GM12891 (cell line): ENCODE measurements around the gene HOXA6.

Experiments
- PAX5 ChIP-seq: IDR thresholded peaks from 2 replicates; pipeline ENCODE4 v1.6.1; 2011; ENCODE audit warnings: low read length, moderate library complexity, mild to moderate bottlenecking; ENCODE audit not compliant: insufficient read depth, severe bottlenecking
- POLR2A ChIP-seq: IDR thresholded peaks from 2 replicates; pipeline ENCODE4 v1.6.1; 2011; ENCODE audit warnings: low read depth, low read length, control low read depth
- POLR2AphosphoS5 ChIP-seq: IDR thresholded peaks from 2 replicates; pipeline ENCODE4 v1.6.1; 2011; ENCODE audit warnings: low read depth, low read length, control low read depth
- POU2F2 ChIP-seq: IDR thresholded peaks from 2 replicates; pipeline ENCODE4 v1.6.1; 2011; ENCODE audit warnings: low read depth, mild to moderate bottlenecking, control low read depth, low read length, moderate library complexity
- TAF1 ChIP-seq: IDR thresholded peaks from 2 replicates; pipeline ENCODE4 v1.6.1; 2011; ENCODE audit warnings: low read depth, low read length, control low read depth

- TF ChIP-seq POLR2A (no peak), TAF1 (no peak), POLR2AphosphoS5 (no peak), POU2F2 (no peak), PAX5 (no peak)
Observed at GRCh38 chr7:27169658-27170425, 22.3 kb upstream of the HOXA6 start.
